IMR-90 (cell line): ENCODE measurements around the gene GARIN3. TPM values are rescaled to one million over a fixed set of nuclear protein-coding genes. Genes with fewer than 3 reads are reported as not detected.

ENCODE experiments used
- ATAC-seq: fragments of 200-7000 bp; cut with Tn5 transposase; 2 replicates; pipeline ENCODE4 v1.9.1; 2020; ENCODE audit warnings: low read depth, mild to moderate bottlenecking, moderate library complexity
- BruUV-seq: library from RNA; stranded (reverse); fragments of 400-500 nt; replicated peaks from 2 replicates; lab custom pipeline; 2021; lab: Mats Ljungman, UMichigan
- CTCF ChIA-PET: fragments of 300-600 bp; formaldehyde crosslinking; extraction: SDS; loops from one replicate; lab custom pipeline; 2021; ENCODE audit warnings: antibody characterized with exemption; lab: Yijun Ruan, JAX
- POLR2A ChIA-PET: fragments of 300-600 bp; sonication (Branson Sonifier 250); formaldehyde crosslinking; loops from one replicate; lab custom pipeline; 2022; ENCODE audit warnings: antibody characterized with exemption; ENCODE audit not compliant: unreplicated experiment; lab: Charles Lee
- DNase-seq: peaks from one replicate; pipeline ENCODE4 v3.0.0; 2013
- H2AFZ ChIP-seq: replicated peaks from 2 replicates; pipeline ENCODE3; 2013; ENCODE audit warnings: low read length, mild to moderate bottlenecking; ENCODE audit not compliant: poor library complexity
- H2AK5ac ChIP-seq: 2 replicates; pipeline ENCODE4 v1.6.1; 2013; ENCODE audit warnings: low read depth, low read length, inconsistent platforms
- H2AK9ac ChIP-seq: replicated peaks from 2 replicates; pipeline ENCODE3; 2013; ENCODE audit warnings: mild to moderate bottlenecking, low read depth, low read length, moderate library complexity; ENCODE audit not compliant: poor library complexity
- H2BK120ac ChIP-seq: 2 replicates; pipeline ENCODE4 v1.6.1; 2013; ENCODE audit warnings: low read depth, low read length, inconsistent platforms
- H2BK15ac ChIP-seq: 3 replicates; pipeline ENCODE4 v1.6.1; 2013; ENCODE audit warnings: low read depth, low read length, inconsistent platforms
- H2BK20ac ChIP-seq: 2 replicates; pipeline ENCODE4 v1.6.1; 2013; ENCODE audit warnings: low read depth, mild to moderate bottlenecking, inconsistent platforms, low read length, moderate library complexity
- H2BK5ac ChIP-seq: 2 replicates; pipeline ENCODE4 v1.6.1; 2013; ENCODE audit warnings: mild to moderate bottlenecking, low read depth, low read length, inconsistent platforms; ENCODE audit not compliant: poor library complexity, severe bottlenecking
- H3K14ac ChIP-seq: replicated peaks from 2 replicates; pipeline ENCODE4 v1.6.1; 2013; ENCODE audit warnings: low read depth, low read length, inconsistent platforms
- H3K18ac ChIP-seq: 2 replicates; pipeline ENCODE4 v1.6.1; 2013; ENCODE audit warnings: low read depth, low read length, control low read depth
- H3K23ac ChIP-seq: 2 replicates; pipeline ENCODE4 v1.6.1; 2013; ENCODE audit warnings: low read depth, low read length, inconsistent platforms
- H3K27ac ChIP-seq: 2 replicates; pipeline ENCODE4 v1.5.1; 2013; ENCODE audit warnings: mild to moderate bottlenecking, control low read depth, low read length; ENCODE audit not compliant: insufficient read depth
- H3K27me3 ChIP-seq: 2 replicates; pipeline ENCODE4 v1.6.1; 2013; ENCODE audit warnings: low read length; ENCODE audit not compliant: control insufficient read depth, insufficient read depth
- H3K36me3 ChIP-seq: 2 replicates; pipeline ENCODE4 v1.6.1; 2013; ENCODE audit warnings: low read length, mixed read lengths; ENCODE audit not compliant: control insufficient read depth, insufficient read depth
- H3K4ac ChIP-seq: 2 replicates; pipeline ENCODE4 v1.6.1; 2013; ENCODE audit warnings: low read depth, low read length, inconsistent platforms
- H3K4me1 ChIP-seq: 2 replicates; pipeline ENCODE4 v1.6.1; 2013; ENCODE audit warnings: low read length, mixed read lengths; ENCODE audit not compliant: control insufficient read depth, insufficient read depth
- H3K4me2 ChIP-seq: 2 replicates; pipeline ENCODE4 v1.6.1; 2013; ENCODE audit warnings: low read depth, mild to moderate bottlenecking, control low read depth, low read length, moderate library complexity
- H3K4me3 ChIP-seq: 2 replicates; pipeline ENCODE4 v1.5.1; 2013; ENCODE audit warnings: low read depth, mild to moderate bottlenecking, control low read depth, low read length, moderate library complexity; ENCODE audit not compliant: insufficient read depth
- H3K56ac ChIP-seq: 2 replicates; pipeline ENCODE4 v1.6.1; 2013; ENCODE audit warnings: low read length, inconsistent platforms; ENCODE audit not compliant: insufficient read depth; ENCODE audit errors: extremely low read depth
- H3K79me1 ChIP-seq, 2 experiments: 2 replicates each; pipeline ENCODE4 v1.6.1; 2013; ENCODE audit warnings: low read length in 2 of 2, inconsistent platforms in 1 of 2, low read depth in 1 of 2
- H3K9ac ChIP-seq: 2 replicates; pipeline ENCODE4 v1.6.1; 2013; ENCODE audit warnings: low read depth, low read length, control low read depth
- H3K9me1 ChIP-seq: 2 replicates; pipeline ENCODE4 v1.6.1; 2013; ENCODE audit warnings: low read length, inconsistent platforms; ENCODE audit not compliant: insufficient read depth
- H3K9me3 ChIP-seq: 2 replicates; pipeline ENCODE4 v1.6.1; 2013; ENCODE audit warnings: low read length; ENCODE audit not compliant: control insufficient read depth, insufficient read depth
- H4K20me1 ChIP-seq: 2 replicates; pipeline ENCODE4 v1.6.1; 2013; ENCODE audit warnings: low read length, inconsistent platforms; ENCODE audit not compliant: insufficient read depth
- H4K5ac ChIP-seq: 2 replicates; pipeline ENCODE4 v1.6.1; 2013; ENCODE audit warnings: mild to moderate bottlenecking, low read depth, low read length, control low read depth
- H4K8ac ChIP-seq, 2 experiments: 2 replicates each; pipeline ENCODE4 v1.6.1; 2013; ENCODE audit warnings: low read depth in 2 of 2, low read length in 2 of 2, control low read depth in 1 of 2, inconsistent platforms in 1 of 2
- H4K91ac ChIP-seq: 2 replicates; pipeline ENCODE4 v1.6.1; 2013; ENCODE audit warnings: low read depth, low read length, inconsistent platforms; ENCODE audit not compliant: insufficient read depth
- BHLHE40 ChIP-seq: fragments of 150-350 bp; IDR thresholded peaks from 2 replicates; pipeline ENCODE4 v1.6.1; 2016; ENCODE audit warnings: mild to moderate bottlenecking, low read depth, low read length
- CEBPB ChIP-seq: IDR thresholded peaks from 2 replicates; pipeline ENCODE4 v1.6.1; 2012; ENCODE audit warnings: low read depth, low read length, improper control_type of control experiment
- CHD1 ChIP-seq: IDR thresholded peaks from 2 replicates; pipeline ENCODE4 v1.6.1; 2012; ENCODE audit warnings: low read depth, low read length, improper control_type of control experiment
- CTCF ChIP-seq: conservative IDR thresholded peaks from 2 replicates; pipeline ENCODE4 v1.5.1; 2012; ENCODE audit warnings: mild to moderate bottlenecking, low read depth, low read length, improper control_type of control experiment
- ELK1 ChIP-seq: fragments of 150-350 bp; IDR thresholded peaks from 2 replicates; pipeline ENCODE4 v1.6.1; 2016; ENCODE audit warnings: low read depth, mild to moderate bottlenecking, low read length, moderate library complexity, borderline replicate concordance
- FOS ChIP-seq: fragments of 150-350 bp; IDR thresholded peaks from 2 replicates; pipeline ENCODE4 v1.6.1; 2016; ENCODE audit warnings: low read depth, low read length
- MAFK ChIP-seq: IDR thresholded peaks from 2 replicates; pipeline ENCODE4 v1.6.1; 2012; ENCODE audit warnings: low read depth, low read length, improper control_type of control experiment
- MAZ ChIP-seq: IDR thresholded peaks from 2 replicates; pipeline ENCODE4 v1.6.1; 2012; ENCODE audit warnings: low read depth, mild to moderate bottlenecking, low read length, improper control_type of control experiment, moderate library complexity, borderline replicate concordance
- MXI1 ChIP-seq: IDR thresholded peaks from 2 replicates; pipeline ENCODE4 v1.6.1; 2012; ENCODE audit warnings: low read depth, mild to moderate bottlenecking, low read length, moderate library complexity, borderline replicate concordance
- NFE2L2 ChIP-seq: fragments of 150-350 bp; IDR thresholded peaks from 2 replicates; pipeline ENCODE4 v1.6.1; 2016; ENCODE audit warnings: low read depth, mild to moderate bottlenecking, low read length
- POLR2A ChIP-seq: IDR thresholded peaks from 2 replicates; pipeline ENCODE4 v1.6.1; 2012; ENCODE audit warnings: mild to moderate bottlenecking, low read depth, low read length
- RAD21 ChIP-seq: IDR thresholded peaks from 2 replicates; pipeline ENCODE4 v1.6.1; 2012; ENCODE audit warnings: low read length, improper control_type of control experiment
- RCOR1 ChIP-seq: IDR thresholded peaks from 2 replicates; pipeline ENCODE4 v1.6.1; 2012; ENCODE audit warnings: mild to moderate bottlenecking, low read length, improper control_type of control experiment; ENCODE audit not compliant: insufficient replicate concordance
- RFX5 ChIP-seq: IDR thresholded peaks from 2 replicates; pipeline ENCODE4 v1.8.0; 2012; ENCODE audit warnings: low read depth, mild to moderate bottlenecking, low read length, moderate library complexity
- SMC3 ChIP-seq: fragments of 150-350 bp; IDR thresholded peaks from 2 replicates; pipeline ENCODE4 v1.6.1; 2016; ENCODE audit warnings: low read depth, mild to moderate bottlenecking, antibody characterized with exemption, low read length, moderate library complexity
- USF2 ChIP-seq: fragments of 150-350 bp; IDR thresholded peaks from 2 replicates; pipeline ENCODE4 v1.6.1; 2017; ENCODE audit warnings: mild to moderate bottlenecking, antibody characterized with exemption, low read length, low read depth
- WGBS, 2 experiments: methylation state at CpG; one replicate each; pipeline versions ENCODE4 v1.1.5 to v1.1.7; 2013; ENCODE audit warnings: missing lambda C conversion rate in 2 of 2; ENCODE audit not compliant: insufficient read length in 1 of 2; ENCODE audit errors: extremely low coverage in 2 of 2; 5-methylcytosine and 5-hydroxymethylcytosine counted together
- dilution Hi-C: fragments of 300-500 bp; cut with HindIII; formaldehyde crosslinking; loops from one replicate; pipeline ENCODE4 v1.14.3; 2018; ENCODE audit warnings: low sequenced_read_pairs; ENCODE audit not compliant: unreplicated experiment
- in situ Hi-C: fragments of 300-500 bp; cut with MboI; formaldehyde crosslinking; loops from 3 replicates; pipeline ENCODE4 v1.14.3; 2019; ENCODE audit warnings: low sequenced_read_pairs, inconsistent platforms, mixed read lengths
- intact Hi-C: fragments of 100-400 bp; cut with micrococcal nuclease; formaldehyde crosslinking; loops from 2 replicates; pipeline ENCODE4 v1.10.0; 2022
- polyA plus RNA-seq, 3 experiments: library from polyadenylated mRNA; depleted of rRNA; stranded (reverse); fragments of >200 nt; gene quantifications; 2 replicates each; pipeline ENCODE4 v1.2.3, GENCODE V29; 2012; ENCODE audit warnings: low replicate concordance in 1 of 3
- total RNA-seq: library from RNA; depleted of rRNA; stranded (reverse); fragments of >200 nt; gene quantifications from 2 replicates; pipeline ENCODE4 v1.2.3, GENCODE V29; 2012

Gene GARIN3
- total and polyA plus RNA-seq, 2 of the 4 experiments (the other 2 are of a cell fraction) = not detected

GRCh38 chr5:157116483-157116954, 49.5 kb downstream of the GARIN3 start:
- Histone ChIP-seq H3K36me3 (no peaks in the 10 kb centered on the region), H3K27ac (no peak overlapping the region), H3K4ac (no peak overlapping the region), H3K9ac (no peak overlapping the region), H4K5ac (no peak overlapping the region), H3K18ac (no peak overlapping the region), H3K14ac (no peak overlapping the region), H3K4me1 (peaks cover 2% of the 10 kb centered on the region; the same call in 1 of the 2 replicates), H2AFZ (no peak overlapping the region), H3K27me3 (no peaks in the 10 kb centered on the region), H3K23ac (no peak overlapping the region), H4K20me1 (no peaks in the 10 kb centered on the region), H3K56ac (no peak overlapping the region), H3K9me1 (no peaks in the 10 kb centered on the region), H4K91ac (no peak overlapping the region), H2BK5ac (no peak overlapping the region), H2AK5ac (no peak overlapping the region), H3K4me3 (no peak overlapping the region), H3K9me3 (peaks cover 5% of the 10 kb centered on the region; the same call in 1 of the 2 replicates), H2AK9ac (no peak overlapping the region), H2BK15ac (no peak overlapping the region), H2BK120ac (no peak overlapping the region), H3K4me2 (no peak overlapping the region), H3K79me1 (no peaks in the 10 kb centered on the region), H2BK20ac (no peak overlapping the region), H4K8ac (no peak overlapping the region)
- TF ChIP-seq CTCF = no peak
- no peak for TF ChIP-seq CEBPB
- TF ChIP-seq MAZ = no peak
- no peak for TF ChIP-seq POLR2A
- TF ChIP-seq BHLHE40 = no peak
- no peak for TF ChIP-seq SMC3
- no peak for TF ChIP-seq RFX5
- no peak for TF ChIP-seq MXI1
- TF ChIP-seq CHD1 = no peak
- no peak for TF ChIP-seq NFE2L2
- no peak for TF ChIP-seq RCOR1
- TF ChIP-seq FOS = no peak
- TF ChIP-seq USF2 = no peak
- no peak for TF ChIP-seq RAD21
- no peak for TF ChIP-seq MAFK
- TF ChIP-seq ELK1 = no peak
- BruUV-seq = no TSS peak
- no peak for DNase-seq
- ChIA-PET CTCF (interaction anchor here (0.7 to 1.9 kb wide), 2 partner anchors 27 to 43 kb away, joined by 5 read pairs; partner anchors contain the start of gene MED7), POLR2A (no interaction called here)
- dilution Hi-C loops (no loop called here), intact Hi-C loops (no loop called here), in situ Hi-C loops (no loop called here)
- no CpG with 5 or more reads among the region's 6 CpGs for WGBS, 2 experiments
- no peak for ATAC-seq
